Tibial artery (tissue), 4 donors: ENCODE results near the gene NACC1.

Experiments
- DNase-seq, 2 donors: peaks; one replicate each; pipeline ENCODE4 v3.0.0-alpha.2; 2019
- H3K27ac ChIP-seq, 2 donors: fragments of 200-600 bp; sonication (generic) in 1 of 2; 1 replicate in 1 of 2; 2 replicates in 1 of 2; pipeline ENCODE4 v1.5.1; 2018 to 2019; ENCODE audit warnings: mild to moderate bottlenecking in 1 of 2
- H3K27me3 ChIP-seq, 2 donors: fragments of 200-600 bp; sonication (generic) in 1 of 2; one replicate each; pipeline versions ENCODE4 v1.5.1 to v1.6.0; 2016 to 2019
- H3K36me3 ChIP-seq, 3 donors: fragments of 200-600 bp; sonication (generic) in 2 of 3; one replicate each; pipeline ENCODE4 v1.5.1; 2016 to 2019; ENCODE audit warnings: mild to moderate bottlenecking in 2 of 3
- H3K4me1 ChIP-seq, 4 donors: fragments of 200-600 bp; sonication (generic) in 2 of 4; 1 replicate in 3 of 4; 2 replicates in 1 of 4; pipeline ENCODE4 v1.5.1; 2016 to 2019
- H3K4me3 ChIP-seq, 2 donors: fragments of 200-600 bp; sonication (generic) in 1 of 2; 1 replicate in 1 of 2; 2 replicates in 1 of 2; pipeline ENCODE4 v1.5.1; 2018 to 2019; ENCODE audit warnings: mild to moderate bottlenecking in 2 of 2
- H3K9me3 ChIP-seq, 3 donors: fragments of 200-600 bp; sonication (generic) in 1 of 3; one replicate each; pipeline ENCODE4 v1.5.1; 2016 to 2019
- CTCF ChIP-seq, 2 experiments: fragments of 200-600 bp in 1 of 2; fragments of 450-650 bp in 1 of 2; IDR thresholded peaks; one replicate each; pipeline ENCODE4 v1.5.1; 2017 to 2019; ENCODE audit warnings: antibody characterized with exemption in 2 of 2, mild to moderate bottlenecking in 1 of 2, moderate library complexity in 1 of 2
- intact Hi-C: fragments of 100-400 bp; cut with DNase I; formaldehyde crosslinking; loops from one replicate; pipeline ENCODE4 v1.15.0; 2023; ENCODE audit warnings: low total_unique reads

Gene NACC1

DNA sequence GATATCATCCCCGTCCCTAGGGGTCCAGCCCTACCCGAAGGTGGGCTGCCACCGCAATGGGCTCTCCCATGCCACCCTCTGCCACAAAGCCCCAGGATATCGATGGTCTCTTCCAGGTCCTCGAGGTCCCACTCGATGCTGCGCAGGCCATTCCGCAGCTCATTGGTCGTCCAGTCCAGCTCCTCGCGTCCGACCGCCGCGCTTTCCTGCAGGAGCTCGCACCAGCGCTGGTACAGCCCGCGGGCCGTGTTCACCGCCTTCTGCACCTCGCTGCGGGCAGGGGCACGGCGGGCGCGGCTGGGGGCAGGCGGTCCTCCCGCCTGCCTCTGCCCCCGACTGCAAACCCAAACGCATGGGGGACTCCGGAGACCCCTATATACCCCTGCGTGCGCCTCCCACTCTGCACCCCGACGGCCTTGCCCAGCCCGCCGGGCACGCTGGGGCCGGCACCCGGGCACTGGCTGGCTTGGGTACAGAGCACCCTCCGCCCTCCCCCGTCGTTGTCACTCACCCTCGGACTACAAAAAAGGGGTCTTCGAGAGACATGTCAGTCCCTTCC is 31.6 kb downstream of the NACC1 start:
- DNase-seq = peak in 1 of 2 donors; percentile 82
- H3K4me3 ChIP-seq = peak overlapping the region; percentile 94 to 98
- no peaks in the 10 kb centered on the region for H3K27me3 ChIP-seq
- TF ChIP-seq CTCF (IDR thresholded peaks at IDR 0.05) = no peak
- H3K27ac ChIP-seq = peak overlapping the region; percentile 99
- no peaks in the 10 kb centered on the region for H3K9me3 ChIP-seq
- H3K36me3 ChIP-seq = peaks cover 0 to 17% (median 6%) of the 10 kb centered on the region in 3 donors
- H3K4me1 ChIP-seq = peaks cover 0 to 21% (median 14%) of the 10 kb centered on the region in 4 donors
- intact Hi-C loops = loop anchor here (10.0 kb wide), 2 partner anchors 115 to 695 kb away; no protein-coding TSS in a partner anchor

- peak; percentile 96 to 99 for DNase-seq
- TF ChIP-seq CTCF (IDR thresholded peaks at IDR 0.05) = peak; percentile 41 to 46
- Histone ChIP-seq H3K27ac (peak within 1 kb of the TSS; percentile 99), H3K9me3 (no peaks in the 10 kb centered on the region), H3K36me3 (peaks cover 0 to 11% (median 0%) of the 10 kb centered on the region in 3 donors), H3K4me1 (peaks cover 0 to 28% (median 19%) of the 10 kb centered on the region in 4 donors), H3K4me3 (peak within 1 kb of the TSS; percentile 94 to 98), H3K27me3 (no peaks in the 10 kb centered on the region)
- intact Hi-C loops = loop anchor here (10.0 kb wide), 1 partner anchor 694 kb away; no protein-coding TSS in a partner anchor
Observed at GRCh38 chr19:13150187-13150930, 32.3 kb downstream of the NACC1 start, which contains the start of the genes IER2 and STX10. Gene IER2, plus strand, starts transcription at chr19:13150411. Its CDS starts 2,776 bp downstream, at chr19:13153187. Gene STX10, minus strand, starts transcription at chr19:13150375. Its CDS starts 202 bp downstream, at chr19:13150173.

DNA sequence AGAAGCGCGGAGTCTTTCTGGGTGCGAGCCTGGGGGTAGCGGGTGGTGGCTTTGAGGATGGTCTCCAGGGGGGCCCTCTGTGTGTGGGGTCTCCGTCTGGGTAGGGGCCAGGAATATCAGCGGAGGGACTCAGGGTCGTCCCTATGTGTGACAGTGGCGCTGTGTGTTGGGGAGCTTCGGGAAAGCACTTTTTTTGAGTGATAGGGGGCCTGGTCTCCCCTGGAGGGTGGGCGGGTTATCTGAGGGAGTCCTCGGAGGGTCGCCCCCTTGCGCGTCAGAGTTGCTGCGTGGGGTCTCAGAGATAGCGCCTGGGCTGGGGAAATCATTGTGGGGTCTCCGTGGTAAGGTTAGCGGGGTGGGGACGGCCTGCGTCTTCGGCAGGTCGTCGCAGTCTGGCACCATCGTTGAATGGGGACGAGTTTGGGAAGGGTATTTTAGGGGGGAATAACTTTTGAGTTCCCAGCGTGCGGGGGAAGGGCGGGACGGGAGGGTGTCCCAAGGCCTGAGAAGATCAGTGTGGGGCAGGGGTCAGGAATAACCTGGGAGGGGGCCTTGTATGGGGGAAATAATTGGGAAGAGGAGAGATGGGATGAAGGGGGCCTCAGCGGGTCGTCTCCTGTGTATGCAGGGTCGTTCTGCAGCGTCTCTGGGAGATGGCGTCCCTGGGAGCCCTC is 33.0 kb downstream of the NACC1 start:
- Histone ChIP-seq H3K4me1 (peaks cover 0 to 35% (median 26%) of the 10 kb centered on the region in 4 donors), H3K4me3 (peak overlapping the region; percentile 94 to 98), H3K9me3 (no peaks in the 10 kb centered on the region), H3K27me3 (no peaks in the 10 kb centered on the region), H3K27ac (peak overlapping the region; percentile 99), H3K36me3 (peaks cover 0 to 6% (median 0%) of the 10 kb centered on the region in 3 donors)
- intact Hi-C loops = loop anchor here (10.0 kb wide), 1 partner anchor 694 kb away; no protein-coding TSS in a partner anchor
- peak in 1 of 2 donors; percentile 81 for DNase-seq
- TF ChIP-seq CTCF (IDR thresholded peaks at IDR 0.05) = no peak

- peak in 1 of 2 experiments; percentile 26 for TF ChIP-seq CTCF (IDR thresholded peaks at IDR 0.05)
Observed at GRCh38 chr19:13151605-13152355, 33.7 kb downstream of the NACC1 start.

More at GRCh38 chr19:13151605-13152355, 33.7 kb downstream of the NACC1 start:
- intact Hi-C loops = loop anchor here (1.0 to 10.0 kb wide), 2 partner anchors 12 to 693 kb away; no protein-coding TSS in a partner anchor
- no peaks in the 10 kb centered on the region for H3K27me3 ChIP-seq
- no peaks in the 10 kb centered on the region for H3K9me3 ChIP-seq
- peak overlapping the region; percentile 94 to 98 for H3K4me3 ChIP-seq
- peaks cover 0 to 39% (median 29%) of the 10 kb centered on the region in 4 donors for H3K4me1 ChIP-seq
- H3K36me3 ChIP-seq = no peaks in the 10 kb centered on the region
- H3K27ac ChIP-seq = peak overlapping the region; percentile 99
- peak; percentile 96 to 99 for DNase-seq
